Measurements from ENCODE around the gene PGLYRP2.

DNA sequence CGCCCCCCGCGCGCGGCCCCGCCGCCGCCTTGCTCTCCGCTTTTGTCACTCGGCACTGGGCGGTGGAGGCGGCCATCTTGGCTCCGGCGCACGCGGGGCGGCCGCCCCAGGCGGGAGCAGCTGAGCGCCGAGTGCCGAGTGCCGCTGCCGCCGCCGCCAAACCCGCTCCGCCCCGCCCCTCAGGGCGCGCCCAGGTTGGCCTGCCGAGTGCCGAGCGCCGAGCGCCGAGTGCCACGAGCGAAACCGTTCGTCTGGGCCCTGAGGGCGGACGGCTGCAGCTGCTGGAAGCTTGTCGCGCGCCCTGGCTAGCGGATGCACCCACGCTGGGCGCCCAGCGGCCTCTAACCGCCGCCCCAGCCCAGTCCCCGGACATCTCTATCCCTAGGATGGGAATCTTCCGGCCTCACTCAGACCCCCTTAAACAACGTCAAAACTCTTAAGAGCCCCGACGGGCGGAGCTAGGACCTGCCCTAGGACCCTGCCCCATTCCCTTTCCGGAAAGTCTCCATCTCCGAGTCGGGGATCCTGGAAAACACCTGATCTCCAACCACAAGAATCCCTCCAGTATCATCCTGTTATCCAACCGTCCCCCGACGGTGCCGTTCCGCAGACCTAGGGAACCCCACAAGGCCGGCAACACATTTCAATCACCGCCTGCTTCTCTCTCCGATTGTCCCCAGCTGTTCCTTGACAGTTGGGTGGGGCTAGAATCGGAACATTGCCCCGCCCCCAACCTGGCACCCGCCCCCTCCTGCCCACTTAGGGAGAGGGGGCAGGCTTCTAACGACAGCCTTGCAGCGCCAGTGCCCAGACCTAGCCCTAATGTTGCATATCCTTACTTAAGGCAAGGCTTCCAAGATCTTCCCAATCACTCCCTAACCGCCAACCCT is 46.4 kb downstream of the PGLYRP2 start:
- TF ChIP-seq POLR2A (IDR thresholded peaks at IDR 0.05; ENCODE audit: low read depth, low read length) (peak; percentile 72; the same call in 1 of the 2 replicates), POLR2AphosphoS5 (IDR thresholded peaks at IDR 0.05; ENCODE audit: low read depth, low read length) (0 out of 2 replicates have a peak, but pooled peaks have one; percentile 24), TAF1 (IDR thresholded peaks at IDR 0.05; ENCODE audit: borderline replicate concordance, low read depth, low read length) (peak; percentile 67; the same call in 1 of the 2 replicates)
